Heart right ventricle (tissue), 16 donors: ENCODE measurements around the gene KIF25. TPM values are rescaled to one million over a fixed set of nuclear protein-coding genes. Genes with fewer than 3 reads are reported as not detected.

Experiments
- ATAC-seq, 8 donors: fragments of 200-7000 bp; cut with Tn5 transposase; one replicate each; pipeline ENCODE4 v1.9.1; 2020; ENCODE audit warnings: mild to moderate bottlenecking in 8 of 8, moderate library complexity in 8 of 8, moderate number of reproducible peaks in 1 of 8
- DNase-seq, 2 donors: peaks; one replicate each; pipeline ENCODE4 v3.0.0-alpha.2; 2020
- H3K27ac ChIP-seq, 10 donors: fragments of 200-600 bp; sonication (generic) in 2 of 10; one replicate each; pipeline versions ENCODE4 v1.5.0 to v1.8.0; 2020 to 2022; ENCODE audit warnings: mild to moderate bottlenecking in 3 of 10
- H3K27me3 ChIP-seq, 7 donors: fragments of 200-600 bp; one replicate each; pipeline ENCODE4 v1.8.0; 2021 to 2022; ENCODE audit warnings: mild to moderate bottlenecking in 2 of 7
- H3K36me3 ChIP-seq, 9 donors: fragments of 200-600 bp; sonication (generic) in 1 of 9; one replicate each; pipeline versions ENCODE4 v1.5.0 to v1.8.0; 2020 to 2022; ENCODE audit warnings: mild to moderate bottlenecking in 2 of 9
- H3K4me1 ChIP-seq, 9 donors: fragments of 200-600 bp; sonication (generic) in 1 of 9; one replicate each; pipeline versions ENCODE4 v1.5.0 to v1.8.0; 2020 to 2022; ENCODE audit warnings: mild to moderate bottlenecking in 4 of 9
- H3K4me3 ChIP-seq, 10 donors: fragments of 200-600 bp; sonication (generic) in 2 of 10; one replicate each; pipeline versions ENCODE4 v1.5.0 to v1.8.0; 2020 to 2022; ENCODE audit warnings: mild to moderate bottlenecking in 7 of 10, moderate library complexity in 2 of 10
- H3K9me3 ChIP-seq, 11 donors: fragments of 200-600 bp in 10 of 11; sonication (generic) in 2 of 11; one replicate each; pipeline versions ENCODE4 v1.5.0 to v1.8.0; 2013 to 2022; ENCODE audit warnings: mild to moderate bottlenecking in 2 of 11, control low read depth in 1 of 11, moderate library complexity in 1 of 11
- CTCF ChIP-seq, 9 donors: fragments of 200-600 bp; sonication (generic) in 2 of 9; IDR thresholded peaks; one replicate each; pipeline versions ENCODE4 v1.5.0 to v1.8.0; 2021 to 2022; ENCODE audit warnings: antibody characterized with exemption in 9 of 9, mild to moderate bottlenecking in 5 of 9, moderate library complexity in 1 of 9
- WGBS, 2 donors: extraction: QIAGEN DNeasy Blood & Tissue Kit; methylation state at CpG; one replicate each; pipeline ENCODE4 v1.1.7; 2013; ENCODE audit warnings: inconsistent platforms in 1 of 2; 5-methylcytosine and 5-hydroxymethylcytosine counted together
- intact Hi-C, 10 donors: fragments of 100-400 bp; cut with DNase I; formaldehyde crosslinking; loops; one replicate each; pipeline versions ENCODE4 v1.11.1 to v1.14.2; 2022
- polyA plus RNA-seq, 2 donors: library from polyadenylated mRNA; stranded (reverse); fragments of 200-250 nt; gene quantifications; one replicate each; pipeline ENCODE4 v1.2.3, GENCODE V29; 2013
- total RNA-seq, 10 donors: library from RNA; stranded (reverse); fragmentation: NEBNext Ultra II Directional in 3 of 10; extraction: Animal tissue kit (Norgen Biotek cat#: 25700) in 3 of 10; gene quantifications; one replicate each; pipeline versions ENCODE4 v1.2.1 to v1.2.4, GENCODE V29; 2021 to 2023
- donor health status: Arrhythmogenic right ventricular cardiomyopathy.
- donor health status: ischemic (EF 13 %, LVEDD 7.1; RV severe dilation, severe dysfunction).
- donor health status: healthy with polysubstance abuse.
- donor health status: DM: no; HTN: yes; CAD: no.
- donor health status: DM: no; HTN: no; CAD: no.
- donor health status: ischemic (EF 25% LVEDD 6.9; RV normal size, moderate dysfunction).
- donor health status: ischemic (EF 25% LVEDD 5.7; RV mildly dilated, moderate dysfunction).
- donor health status: healthy.
- donor health status: DM: yes; HTN: yes; CAD: no.
- donor health status: Ischemic cardiomyopathy.
- donor health status: ischemic (EF 35%, LVEDD 5.7; RV mildly dilated, moderate dysfunction).
- donor health status: nonischemic (EF 11% LVEDD 7.7; RV severe dilation, severe dysfunction).
- donor health status: DM: yes; HTN: yes; CAD: no.
- donor health status: PGD.
- donor health status: ischemic (EF 29% LVEDD 5.4; RV normal size, mild dysfunction).
- donor health status: nonischemic (EF 23%, LVEDD 6.1; RV moderate dilation, normal function).

KIF25 gene
- total and polyA plus RNA-seq, 12 donors, result 0.18 to 0.95 (median 0.39) TPM; not detected in 4

- Histone ChIP-seq H3K36me3 (no peaks in the 10 kb centered on the region), H3K9me3 (peaks cover 0 to 22% (median 12%) of the 10 kb centered on the region in 11 donors), H3K4me1 (peaks cover 6 to 24% (median 16%) of the 10 kb centered on the region in 9 donors), H3K27ac (peak overlapping the region in 1 of 10 donors; percentile 82), H3K27me3 (no peaks in the 10 kb centered on the region), H3K4me3 (no peak overlapping the region)
- 94 to 95% methylated on average over 28 of the region's 28 CpGs for WGBS, 2 donors
- intact Hi-C loops, result loop anchor here in 1 of 10 donors (10.0 kb wide), 1 partner anchor 110 kb away; no protein-coding TSS in a partner anchor
- no peak for TF ChIP-seq CTCF (IDR thresholded peaks at IDR 0.05)
- ATAC-seq (no peak), DNase-seq (no peak)
These were observed 47.2 kb downstream of the KIF25 start for GRCh38 chr6:168044521-168045130.

- H3K9me3 ChIP-seq, result peaks cover 0 to 16% (median 6%) of the 10 kb centered on the region in 11 donors
- intact Hi-C loops, result loop anchor here in 1 of 10 donors (10.0 kb wide), 1 partner anchor 110 kb away; no protein-coding TSS in a partner anchor
- H3K36me3 ChIP-seq, result no peaks in the 10 kb centered on the region
- peaks cover 6 to 24% (median 16%) of the 10 kb centered on the region in 9 donors for H3K4me1 ChIP-seq
- ATAC-seq (peak; percentile 36 to 64 (median 47)), DNase-seq (peak in 1 of 2 donors; percentile 37)
- no peaks in the 10 kb centered on the region for H3K27me3 ChIP-seq
- TF ChIP-seq CTCF (IDR thresholded peaks at IDR 0.05), result peak in 8 of 9 donors; percentile 6 to 46 (median 28)
- H3K27ac ChIP-seq, result peak overlapping the region in 8 of 10 donors; percentile 42 to 82 (median 67)
- WGBS, 2 donors, result 80 to 81% methylated on average over 18 to 19 of the region's 19 CpGs
- no peak overlapping the region for H3K4me3 ChIP-seq
These were observed 47.7 kb downstream of the KIF25 start for GRCh38 chr6:168045141-168045691.

GRCh38 chr6:168045706-168046620, 48.5 kb downstream of the KIF25 start:
- WGBS, 2 donors, result 50 to 62% methylated on average over 20 of the region's 20 CpGs
- intact Hi-C loops, result loop anchor here in 1 of 10 donors (10.0 kb wide), 1 partner anchor 111 kb away; no protein-coding TSS in a partner anchor
- Histone ChIP-seq H3K4me1 (peaks cover 6 to 24% (median 16%) of the 10 kb centered on the region in 9 donors), H3K27ac (peak overlapping the region in 8 of 10 donors; percentile 42 to 82 (median 67)), H3K27me3 (no peaks in the 10 kb centered on the region), H3K4me3 (peak overlapping the region in 4 of 10 donors; percentile 0 to 21 (median 10)), H3K36me3 (no peaks in the 10 kb centered on the region), H3K9me3 (peaks cover 0 to 8% (median 0%) of the 10 kb centered on the region in 11 donors)
- ATAC-seq, result peak in 7 of 8 donors; percentile 15 to 52 (median 41)
- no peak for TF ChIP-seq CTCF (IDR thresholded peaks at IDR 0.05)
- DNase-seq, result peak in 1 of 2 donors; percentile 14

- intact Hi-C loops, result loop anchor here in 1 of 10 donors (10.0 kb wide), 1 partner anchor 112 kb away; no protein-coding TSS in a partner anchor
- no peak overlapping the region for H3K4me3 ChIP-seq
- ATAC-seq (no peak), DNase-seq (no peak)
- no peaks in the 10 kb centered on the region for H3K36me3 ChIP-seq
- 99% methylated on average over 3 of the region's 3 CpGs for WGBS, 2 donors
- H3K4me1 ChIP-seq, result peaks cover 6 to 24% (median 16%) of the 10 kb centered on the region in 9 donors
- TF ChIP-seq CTCF (IDR thresholded peaks at IDR 0.05), result no peak
- H3K9me3 ChIP-seq, result peaks cover 0 to 2% (median 0%) of the 10 kb centered on the region in 11 donors
- no peaks in the 10 kb centered on the region for H3K27me3 ChIP-seq
- peak overlapping the region in 3 of 10 donors; percentile 68 to 82 (median 69) for H3K27ac ChIP-seq
These were observed 49.2 kb downstream of the KIF25 start for GRCh38 chr6:168046696-168047095.
